B cell (primary cell): ENCODE results near the gene CARMIL3. TPM values are rescaled to one million over a fixed set of nuclear protein-coding genes. Genes with fewer than 3 reads are reported as not detected.

Source experiments
- ATAC-seq: fragments of 200-7000 bp; cut with Tn5 transposase; one replicate; pipeline ENCODE4 v1.10.0; 2021; ENCODE audit warnings: low read depth, mild to moderate bottlenecking, moderate number of reproducible peaks, moderate library complexity
- CTCF ChIA-PET: fragments of 350-600 bp; sonication (Branson Sonifier 250); formaldehyde crosslinking; loops from one replicate; lab custom pipeline; 2021; ENCODE audit warnings: antibody characterized with exemption, inconsistent platforms; lab: Charles Lee
- POLR2A ChIA-PET: fragments of 350-600 bp; sonication (Branson Sonifier 250); formaldehyde crosslinking; loops from one replicate; lab custom pipeline; 2021; ENCODE audit warnings: antibody characterized with exemption; lab: Charles Lee
- DNase-seq: peaks from one replicate; pipeline ENCODE4 v3.0.0; 2013
- H2AFZ ChIP-seq: 2 replicates; pipeline ENCODE4 v1.6.1; 2012; ENCODE audit warnings: mild to moderate bottlenecking, low read depth, low read length; ENCODE audit not compliant: insufficient read depth, poor library complexity, severe bottlenecking
- H3K27ac ChIP-seq, 2 donors: 1 replicate in 1 of 2; 2 replicates in 1 of 2; pipeline ENCODE4 v1.5.1; 2012 to 2013; ENCODE audit warnings: low read length in 2 of 2, mild to moderate bottlenecking in 2 of 2, moderate library complexity in 1 of 2
- H3K27me3 ChIP-seq, 4 experiments: fragments of 200-600 bp in 1 of 4; sonication (generic) in 1 of 4; replicated peaks in 1 of 4; 1 replicate in 2 of 4; 2 replicates in 2 of 4; pipeline versions ENCODE4 v1.6.1 to v1.7.0; 2013 to 2016; ENCODE audit warnings: low read length in 3 of 4, mild to moderate bottlenecking in 2 of 4, mixed read lengths in 1 of 4, moderate library complexity in 1 of 4; ENCODE audit not compliant: insufficient read depth in 4 of 4, control insufficient read depth in 3 of 4; ENCODE audit errors: control extremely low read depth in 1 of 4
- H3K36me3 ChIP-seq, 2 experiments: replicated peaks in 1 of 2; 1 replicate in 1 of 2; 2 replicates in 1 of 2; pipeline versions ENCODE4 v1.6.1 to v1.7.1; 2013; ENCODE audit warnings: low read length in 1 of 2; ENCODE audit not compliant: insufficient read depth in 2 of 2, control insufficient read depth in 1 of 2; ENCODE audit errors: control extremely low read depth in 1 of 2, extremely low read depth in 1 of 2
- H3K4me1 ChIP-seq, 2 donors: fragments of 200-600 bp in 1 of 2; sonication (generic) in 1 of 2; 1 replicate in 1 of 2; 2 replicates in 1 of 2; pipeline versions ENCODE4 v1.5.1 to v1.6.1; 2013 to 2017; ENCODE audit warnings: low read length in 2 of 2; ENCODE audit not compliant: control insufficient read depth in 2 of 2, insufficient read depth in 2 of 2
- H3K4me2 ChIP-seq: replicated peaks from 2 replicates; pipeline ENCODE3; 2012; ENCODE audit warnings: mild to moderate bottlenecking, low read depth, low read length; ENCODE audit not compliant: poor library complexity, severe bottlenecking
- H3K4me3 ChIP-seq, 5 experiments: fragments of 200-600 bp in 1 of 5; sonication (generic) in 1 of 5; 1 replicate in 3 of 5; 2 replicates in 2 of 5; pipeline versions ENCODE4 v1.5.1 to v1.7.0; 2011 to 2016; ENCODE audit warnings: low read length in 4 of 5, mild to moderate bottlenecking in 4 of 5, low read depth in 2 of 5, control low read depth in 1 of 5, moderate library complexity in 1 of 5; ENCODE audit not compliant: insufficient read depth in 1 of 5; ENCODE audit errors: control extremely low read depth in 1 of 5, extremely low read depth in 1 of 5
- H3K79me2 ChIP-seq: fragments of 200-600 bp; sonication (generic); one replicate; pipeline ENCODE4 v1.6.0; 2016; ENCODE audit warnings: low read length; ENCODE audit not compliant: control insufficient read depth, insufficient read depth
- H3K9ac ChIP-seq: fragments of 200-600 bp; sonication (generic); 2 replicates; pipeline ENCODE4 v1.6.1; 2017; ENCODE audit warnings: mild to moderate bottlenecking, low read length, moderate library complexity
- H3K9me3 ChIP-seq, 3 donors: one replicate each; pipeline versions ENCODE4 v1.6.1 to v1.7.1; 2013; ENCODE audit warnings: low read length in 2 of 3; ENCODE audit not compliant: control insufficient read depth in 2 of 3, insufficient read depth in 1 of 3; ENCODE audit errors: control extremely low read depth in 1 of 3
- H4K20me1 ChIP-seq: 2 replicates; pipeline ENCODE4 v1.6.0; 2012; ENCODE audit warnings: mild to moderate bottlenecking, low read length; ENCODE audit not compliant: insufficient read depth, control insufficient read depth, poor library complexity, severe bottlenecking
- H3K27ac Mint-ChIP-seq: one replicate; pipeline ENCODE4 v1.8.0; 2021; ENCODE audit warnings: mixed read lengths
- H3K27me3 Mint-ChIP-seq: one replicate; pipeline ENCODE4 v1.8.0; 2021; ENCODE audit warnings: mixed read lengths
- H3K4me1 Mint-ChIP-seq: one replicate; pipeline ENCODE4 v1.8.0; 2021; ENCODE audit warnings: mixed read lengths
- H3K4me3 Mint-ChIP-seq: one replicate; pipeline ENCODE4 v1.8.0; 2021; ENCODE audit warnings: mixed read lengths
- H3K9me3 Mint-ChIP-seq: one replicate; pipeline ENCODE4 v1.8.0; 2022; ENCODE audit warnings: mixed read lengths; ENCODE audit not compliant: insufficient read depth
- CTCF ChIP-seq: fragments of 200-600 bp; IDR thresholded peaks from one replicate; pipeline ENCODE4 v1.8.0; 2022; ENCODE audit warnings: antibody characterized with exemption, mild to moderate bottlenecking
- EZH2 ChIP-seq: IDR thresholded peaks from 2 replicates; pipeline ENCODE4 v1.6.1; 2012; ENCODE audit warnings: borderline replicate concordance, low read depth, mild to moderate bottlenecking, moderate library complexity, low read length; ENCODE audit not compliant: insufficient read depth, poor library complexity, severe bottlenecking
- WGBS: methylation state at CpG from one replicate; pipeline ENCODE4 v1.1.5; 2013; ENCODE audit warnings: missing lambda C conversion rate; ENCODE audit not compliant: insufficient coverage; 5-methylcytosine and 5-hydroxymethylcytosine counted together
- intact Hi-C: fragments of 100-400 bp; cut with micrococcal nuclease; formaldehyde crosslinking; loops from one replicate; pipeline ENCODE4 v1.10.0; 2022
- polyA plus RNA-seq: library from polyadenylated mRNA; depleted of rRNA; stranded (reverse); fragments of >200 nt; gene quantifications from 2 replicates; pipeline ENCODE4 v1.2.3, GENCODE V29; 2012
- total RNA-seq, 2 donors: library from RNA; stranded (reverse); fragments of 120-200 nt in 1 of 2; gene quantifications; 1 replicate in 1 of 2; 2 replicates in 1 of 2; pipeline versions ENCODE4 v1.2.3 to v1.2.4, GENCODE V29; 2013 to 2022

The CARMIL3 gene
- total and polyA plus RNA-seq, 2 donors (not counting 1 experiment from before 2014, with no cell fraction given) = 1.0 to 7.2 TPM

- Mint-ChIP-seq H3K9me3 (no peaks in the 10 kb centered on the region), H3K27me3 (no peaks in the 10 kb centered on the region), H3K27ac (no peak overlapping the region), H3K4me1 (peaks cover 18% of the 10 kb centered on the region), H3K4me3 (no peak overlapping the region)
- H2AFZ ChIP-seq = no peak overlapping the region
- POLR2A ChIA-PET = no interaction called here
- H3K9me3 ChIP-seq = no peaks in the 10 kb centered on the region
- no peak for DNase-seq
- no peaks in the 10 kb centered on the region for H3K27me3 ChIP-seq
- H4K20me1 ChIP-seq = peaks cover 7% of the 10 kb centered on the region
- no peak for TF ChIP-seq EZH2
- TF ChIP-seq CTCF = no peak
- intact Hi-C loops = no loop called here
- no peak overlapping the region for H3K4me2 ChIP-seq
- CTCF ChIA-PET = interaction anchor here (1.4 to 12.1 kb wide), 3 partner anchors 6 to 9 kb away, joined by 5 to 292 read pairs (median 292); partner anchors contain the start of gene PCK2
- no peak overlapping the region for H3K27ac ChIP-seq
- peaks cover 5 to 19% of the 10 kb centered on the region in 2 donors for H3K4me1 ChIP-seq
- peaks cover 2 to 63% of the 10 kb centered on the region in 2 experiments for H3K36me3 ChIP-seq
- ATAC-seq = no peak
- 97% methylated on average over 16 of the region's 17 CpGs for WGBS
- no peak overlapping the region for H3K9ac ChIP-seq
- H3K4me3 ChIP-seq = no peak overlapping the region
- H3K79me2 ChIP-seq = peaks cover 44% of the 10 kb centered on the region
These were observed 47.4 kb downstream of the CARMIL3 start for GRCh38 chr14:24098927-24099813.
